HG03460 (cell line): ENCODE measurements around the gene PNLIPRP1.

Experiments
- ATAC-seq: cut with Tn5 transposase; IDR thresholded peaks from one replicate; pipeline ENCODE4 v1.9.1; 2021; ENCODE audit not compliant: unreplicated experiment

PNLIPRP1 gene

GRCh38 chr10:116629340-116629739 lies 38.6 kb downstream of the PNLIPRP1 start:
- ATAC-seq, result no peak

- no peak for ATAC-seq
Measured at GRCh38 chr10:116630020-116630419, 39.3 kb downstream of the PNLIPRP1 start.

- ATAC-seq, result no peak
Measured at GRCh38 chr10:116631871-116632295, 41.1 kb downstream of the PNLIPRP1 start.

- ATAC-seq, result no peak
Measured at GRCh38 chr10:116632596-116633215, 41.9 kb downstream of the PNLIPRP1 start.

- ATAC-seq, result no peak
Measured at GRCh38 chr10:116633216-116633600, 42.4 kb downstream of the PNLIPRP1 start.

GRCh38 chr10:116634126-116634975 lies 43.6 kb downstream of the PNLIPRP1 start:
- ATAC-seq, result no peak

- ATAC-seq, result no peak
Measured at GRCh38 chr10:116636385-116636784, 45.6 kb downstream of the PNLIPRP1 start.

GRCh38 chr10:116636976-116637375 lies 46.2 kb downstream of the PNLIPRP1 start:
- ATAC-seq, result no peak

GRCh38 chr10:116637830-116638229 lies 47.1 kb downstream of the PNLIPRP1 start:
- no peak for ATAC-seq

GRCh38 chr10:116646502-116646901 lies 55.7 kb downstream of the PNLIPRP1 start:
- ATAC-seq, result no peak

- no peak for ATAC-seq
Measured at GRCh38 chr10:116648903-116649302, 58.1 kb downstream of the PNLIPRP1 start.

- no peak for ATAC-seq
Measured at GRCh38 chr10:116653885-116654284, 63.1 kb downstream of the PNLIPRP1 start.

GRCh38 chr10:116654816-116655215 lies 64.1 kb downstream of the PNLIPRP1 start:
- no peak for ATAC-seq

GRCh38 chr10:116655568-116655967 lies 64.8 kb downstream of the PNLIPRP1 start:
- ATAC-seq, result no peak

- ATAC-seq, result no peak
Measured at GRCh38 chr10:116656044-116656443, 65.3 kb downstream of the PNLIPRP1 start.

- no peak for ATAC-seq
Measured at GRCh38 chr10:116657863-116658551, 67.2 kb downstream of the PNLIPRP1 start.
